ENCODE results near the gene DPYSL5.

The DPYSL5 gene

GRCh38 chr2:26934985-26935384, 87.1 kb downstream of the DPYSL5 start:
- no peak for DNase-seq (ENCODE audit: low read depth)
- TF ChIP-seq CTCF (conservative IDR thresholded peaks at IDR 0.05; ENCODE audit: control insufficient read depth, insufficient read depth, low read depth, low read length) = no peak
- no peak overlapping the region for H3K4me3 ChIP-seq (ENCODE audit: control insufficient read depth, low read depth, low read length)

- no peak overlapping the region for H3K4me3 ChIP-seq (ENCODE audit: control insufficient read depth, low read depth, low read length)
- DNase-seq (ENCODE audit: low read depth) = no peak
- no peak for TF ChIP-seq CTCF (conservative IDR thresholded peaks at IDR 0.05; ENCODE audit: control insufficient read depth, insufficient read depth, low read depth, low read length)
Measured at GRCh38 chr2:26936855-26937254, 88.9 kb downstream of the DPYSL5 start.

- H3K4me3 ChIP-seq (ENCODE audit: control insufficient read depth, low read depth, low read length) = no peak overlapping the region
- DNase-seq (ENCODE audit: low read depth) = peak; percentile 5
- TF ChIP-seq CTCF (conservative IDR thresholded peaks at IDR 0.05; ENCODE audit: control insufficient read depth, insufficient read depth, low read depth, low read length) = no peak
Measured at GRCh38 chr2:26938399-26939118, 90.6 kb downstream of the DPYSL5 start.

- no peak for DNase-seq (ENCODE audit: low read depth)
- no peak for TF ChIP-seq CTCF (conservative IDR thresholded peaks at IDR 0.05; ENCODE audit: control insufficient read depth, insufficient read depth, low read depth, low read length)
- no peak overlapping the region for H3K4me3 ChIP-seq (ENCODE audit: control insufficient read depth, low read depth, low read length)
Measured at GRCh38 chr2:26940001-26940400, 92.1 kb downstream of the DPYSL5 start.

- no peak for TF ChIP-seq CTCF (conservative IDR thresholded peaks at IDR 0.05; ENCODE audit: control insufficient read depth, insufficient read depth, low read depth, low read length)
- DNase-seq (ENCODE audit: low read depth) = no peak
- H3K4me3 ChIP-seq (ENCODE audit: control insufficient read depth, low read depth, low read length) = no peak overlapping the region
Measured at GRCh38 chr2:26941486-26941885, 93.6 kb downstream of the DPYSL5 start.

GRCh38 chr2:26942543-26943295, 94.8 kb downstream of the DPYSL5 start:
- peak; percentile 60 for DNase-seq (ENCODE audit: low read depth)
- no peak overlapping the region for H3K4me3 ChIP-seq (ENCODE audit: control insufficient read depth, low read depth, low read length)
- peak; percentile 84 for TF ChIP-seq CTCF (conservative IDR thresholded peaks at IDR 0.05; ENCODE audit: control insufficient read depth, insufficient read depth, low read depth, low read length)
